NCI-H2227 treated with DMSO at 0.1 percent for 48 hours (cell line): ENCODE results near the gene TCEA2.
A peak's percentile ranks its signal among the peaks of the same experiment; 100 is the strongest.
"Not testable (repeated sequence)": the region's sequence is repeated elsewhere in the genome, so short reads cannot be mapped to it uniquely, and the experiment has no call there.

Source experiments
- DNase-seq: peaks from one replicate; lab custom pipeline; 2025; lab: John Stamatoyannopoulos, UW

Gene TCEA2

DNA sequence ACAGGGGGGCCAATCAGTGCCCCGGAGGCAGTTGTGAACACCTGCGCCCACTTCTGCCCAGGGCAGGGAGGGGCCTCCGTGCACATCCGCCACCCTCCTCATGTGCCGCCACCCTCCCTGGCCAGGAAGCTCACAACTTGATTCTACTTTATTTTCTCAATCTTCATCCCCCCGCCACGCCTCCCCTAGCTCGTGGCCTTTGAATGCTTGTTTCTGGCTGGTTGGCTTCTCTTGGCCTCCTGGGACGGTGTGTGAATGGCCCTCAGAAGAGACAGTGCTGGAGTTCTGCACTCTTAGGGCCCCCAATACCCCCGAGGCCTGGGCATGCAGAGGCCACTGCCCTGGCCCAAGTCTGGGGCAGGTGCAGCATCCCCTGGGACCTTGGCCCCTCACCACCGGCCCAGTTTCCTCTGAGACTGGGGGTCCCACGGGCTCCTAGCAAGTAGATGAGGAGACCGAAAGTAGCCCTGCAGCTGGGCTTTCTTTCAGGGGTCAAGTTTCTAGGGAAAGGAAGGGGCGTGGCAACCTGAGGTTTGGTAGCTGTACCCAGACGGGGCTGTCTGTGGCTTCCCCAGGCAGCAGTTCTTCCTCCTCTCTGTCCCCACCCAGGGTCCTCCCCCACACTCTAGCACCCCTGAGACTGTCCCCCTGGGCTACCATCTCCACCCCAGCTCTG lies 15.0 kb downstream of the TCEA2 start:
- no peak for DNase-seq

DNA sequence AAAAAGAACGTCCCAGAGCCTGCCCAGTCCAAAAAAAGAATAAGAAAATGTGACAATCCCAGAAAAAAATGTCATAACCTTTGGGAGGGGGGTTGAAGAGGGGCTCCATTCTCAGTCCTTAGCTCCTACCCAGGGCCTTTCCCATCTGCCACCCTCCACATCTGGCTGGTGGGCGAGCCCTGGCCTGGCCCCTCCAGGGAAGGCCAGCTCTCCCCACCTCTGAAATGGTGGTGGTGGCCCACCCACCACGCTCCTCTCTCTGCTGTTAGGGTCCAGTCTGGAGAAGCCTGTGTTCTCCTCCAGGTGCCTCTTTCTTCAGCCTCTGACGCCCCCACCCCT lies 15.9 kb downstream of the TCEA2 start:
- no peak for DNase-seq

DNA sequence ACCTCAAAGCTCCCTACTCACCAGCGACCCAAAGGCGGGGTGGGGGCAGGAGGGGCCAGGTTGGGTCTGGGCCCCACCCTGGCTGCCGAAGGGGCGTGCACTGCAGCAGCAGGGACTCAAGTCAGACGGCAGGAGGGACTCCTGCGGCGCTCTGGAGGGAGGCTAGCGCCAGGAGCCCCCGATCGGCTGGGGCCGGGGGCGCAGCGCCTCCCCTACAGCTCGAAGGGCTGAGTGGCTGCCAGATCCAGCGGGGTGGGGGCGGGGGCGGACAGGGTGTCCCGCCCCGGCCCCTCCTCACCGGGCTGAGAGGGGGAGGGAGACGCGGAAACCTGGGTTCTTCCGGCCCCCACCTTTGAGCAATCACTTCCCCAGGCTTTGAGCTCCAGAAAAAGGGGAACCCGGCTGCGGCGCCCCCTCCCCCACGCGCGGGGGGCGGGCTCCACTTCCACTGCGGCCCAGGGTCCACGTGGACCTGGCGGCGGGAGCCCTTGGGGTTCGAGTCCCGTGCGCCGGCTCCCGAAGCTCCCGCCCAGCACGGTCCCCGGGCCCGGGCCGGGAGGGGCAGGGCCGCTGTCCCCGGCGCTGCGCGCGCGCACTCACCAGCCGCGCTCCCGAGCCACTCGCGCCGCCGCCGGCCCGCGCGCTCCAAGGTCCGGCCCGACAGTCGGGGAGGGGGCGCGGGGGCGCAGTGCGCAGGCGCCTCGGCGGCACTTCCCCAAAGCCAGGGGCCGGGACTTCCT lies 16.4 kb downstream of the TCEA2 start, which contains the start of gene RGS19:
RGS19 (minus strand) TSS at position 246 of the 740 bp plus-strand sequence. CDS start 2,632 bp downstream, outside the sequence.
- DNase-seq = peak; percentile 69

DNA sequence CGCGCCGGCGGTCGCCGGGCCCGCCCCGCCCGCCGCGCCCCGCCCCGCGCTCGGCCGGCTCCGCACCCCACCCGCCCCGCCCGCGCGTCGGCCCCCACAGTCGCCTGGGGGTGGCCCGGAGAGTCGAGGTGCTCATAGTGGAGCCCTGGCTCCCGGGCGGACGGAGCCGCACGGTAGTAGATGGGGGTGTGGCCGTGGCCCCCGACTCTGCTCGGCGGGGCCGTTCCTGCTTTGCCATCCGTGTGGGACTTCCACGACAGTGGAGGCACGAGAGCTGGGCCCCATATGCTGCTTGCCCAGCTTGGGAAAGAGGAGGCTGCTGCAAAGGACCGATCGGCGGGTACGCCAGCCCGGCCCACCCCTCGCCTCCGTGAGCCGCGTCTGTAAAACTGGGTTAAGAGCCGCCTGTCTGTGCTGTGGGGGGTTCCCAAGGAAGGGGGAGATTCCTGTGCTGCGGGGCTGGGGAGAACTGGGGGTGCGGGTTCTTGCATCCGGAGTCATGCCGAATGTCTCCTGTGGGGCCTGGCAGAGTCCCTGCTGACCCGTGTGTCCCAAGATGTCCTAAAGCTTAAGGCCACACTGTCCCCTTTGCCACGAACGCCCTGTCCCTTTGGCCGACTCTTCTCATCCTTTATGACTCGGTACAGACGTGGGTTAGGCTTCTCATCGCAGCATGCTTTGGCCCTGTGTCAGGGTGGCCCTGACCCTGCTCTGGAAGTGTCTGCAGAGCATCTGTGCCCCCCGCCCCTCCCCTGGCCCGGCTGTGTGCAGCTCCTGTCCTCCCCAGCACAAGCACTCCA lies 17.2 kb downstream of the TCEA2 start, which contains the start of gene OPRL1:
OPRL1 (plus strand) TSS at position 70 of the 800 bp plus-strand sequence. CDS start 12,639 bp downstream, outside the sequence.
- no peak for DNase-seq

DNA sequence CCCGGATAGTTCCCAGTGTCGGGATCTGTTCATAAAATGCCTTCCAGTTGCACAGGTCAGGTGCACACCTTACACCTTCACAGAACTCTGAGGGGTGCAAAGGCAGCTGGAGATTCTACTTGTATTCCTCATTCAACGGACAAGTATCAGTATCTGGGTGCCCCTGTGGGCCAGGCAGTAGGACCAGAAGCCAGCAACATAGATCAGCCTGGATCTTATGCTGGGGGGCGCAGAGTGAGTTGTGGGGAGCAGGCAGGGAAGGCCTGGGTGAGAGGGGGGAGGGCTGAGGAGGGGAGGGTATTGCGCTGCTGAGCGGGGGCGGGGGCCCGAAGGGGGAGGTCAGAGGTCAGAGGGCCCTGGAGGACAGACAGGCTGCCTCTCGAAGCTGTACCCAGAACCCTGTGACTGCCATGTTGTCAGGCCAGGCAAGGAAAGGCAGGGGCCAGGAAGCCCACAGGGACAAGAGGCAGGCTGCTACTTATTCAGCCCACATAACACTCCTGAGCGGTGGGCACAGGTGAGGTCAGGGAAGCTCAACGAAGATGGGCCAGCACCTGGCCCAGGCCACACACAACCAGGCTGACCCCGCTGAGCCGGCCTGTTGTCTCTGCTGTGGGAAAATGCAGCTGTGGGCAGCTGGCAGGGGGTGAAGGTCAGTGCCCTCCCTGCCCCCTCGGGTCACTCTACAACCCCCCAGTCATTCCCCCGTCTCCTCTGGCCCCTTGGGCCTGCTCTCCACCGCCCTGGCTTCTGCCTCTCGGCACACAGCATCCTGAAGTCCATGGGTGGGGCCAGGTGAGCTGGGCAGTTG lies 18.0 kb downstream of the TCEA2 start:
- DNase-seq = no peak

DNA sequence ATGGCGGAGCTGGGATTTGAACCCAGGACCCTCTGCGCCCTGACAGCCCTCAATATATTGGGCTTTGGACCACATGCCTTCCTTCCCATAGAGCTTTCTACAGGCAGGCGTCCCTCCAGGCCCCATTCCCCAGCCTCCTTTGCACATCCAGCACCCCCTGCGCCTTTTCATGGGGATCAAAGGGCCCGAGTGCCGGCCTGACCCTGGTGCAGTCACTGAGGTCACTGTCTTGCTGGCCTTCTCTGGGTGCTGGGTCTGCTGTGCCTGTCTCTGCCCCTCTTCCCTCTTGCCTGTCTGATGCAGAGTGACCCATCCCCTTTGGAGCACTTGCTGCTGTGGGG lies 18.6 kb downstream of the TCEA2 start:
- DNase-seq = no peak

DNA sequence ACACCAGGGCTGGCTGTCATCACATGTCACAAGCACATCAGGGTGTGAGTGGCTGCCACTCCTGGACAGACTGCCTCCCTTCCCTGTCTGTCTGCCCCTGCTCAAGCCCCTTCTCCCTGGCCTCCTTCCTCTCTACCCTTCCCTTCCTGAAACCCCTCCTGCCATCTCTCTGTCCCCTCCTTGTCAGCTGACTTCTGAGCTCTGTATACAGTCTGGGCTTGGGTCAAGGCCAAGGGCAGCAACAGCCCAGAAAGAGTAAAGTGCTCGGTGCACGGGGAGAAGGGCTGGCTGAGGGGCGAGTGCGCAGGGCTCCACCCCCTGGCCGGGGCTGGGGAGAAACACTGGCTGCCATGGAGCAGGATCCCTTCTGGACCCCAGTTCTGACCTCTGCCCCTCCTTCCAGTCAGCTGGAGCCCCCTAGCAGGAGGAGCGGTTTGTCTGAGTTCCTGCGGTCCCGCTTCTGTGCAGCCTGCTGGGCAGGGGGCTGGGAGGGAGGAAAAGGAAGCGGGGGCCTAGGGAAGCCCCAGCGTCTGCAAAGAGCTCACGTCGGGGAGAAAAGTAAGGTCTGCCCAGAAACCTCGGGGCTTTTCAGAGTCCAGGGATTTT lies 19.2 kb downstream of the TCEA2 start:
- no peak for DNase-seq

DNA sequence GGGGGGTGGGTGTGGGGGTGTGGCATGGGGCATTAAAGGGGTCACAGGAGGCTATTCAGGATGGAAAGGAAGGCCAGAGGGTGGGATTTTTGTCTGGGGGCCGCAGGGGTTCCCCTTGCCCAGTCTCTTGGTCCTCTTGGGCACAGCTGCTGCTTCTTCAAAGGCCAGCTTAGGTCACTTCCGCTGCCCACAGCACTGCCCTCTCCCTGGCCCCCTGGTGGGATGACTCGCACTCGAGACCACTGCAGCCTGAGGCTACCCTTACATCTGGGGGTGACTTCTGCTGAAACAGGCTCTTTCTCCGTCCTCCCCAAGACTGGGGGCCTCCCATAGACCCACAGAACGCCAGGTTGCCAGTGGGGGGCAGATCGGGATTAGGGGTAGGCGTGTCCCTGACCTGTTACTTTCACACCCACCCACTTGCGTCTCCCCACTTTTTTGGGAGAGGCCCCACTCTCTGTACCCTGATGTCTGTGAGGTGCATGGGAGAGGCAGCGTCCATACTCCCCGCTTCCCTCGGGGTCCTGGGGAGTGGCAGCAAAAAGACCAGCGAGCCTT lies 19.9 kb downstream of the TCEA2 start:
- DNase-seq = no peak

DNA sequence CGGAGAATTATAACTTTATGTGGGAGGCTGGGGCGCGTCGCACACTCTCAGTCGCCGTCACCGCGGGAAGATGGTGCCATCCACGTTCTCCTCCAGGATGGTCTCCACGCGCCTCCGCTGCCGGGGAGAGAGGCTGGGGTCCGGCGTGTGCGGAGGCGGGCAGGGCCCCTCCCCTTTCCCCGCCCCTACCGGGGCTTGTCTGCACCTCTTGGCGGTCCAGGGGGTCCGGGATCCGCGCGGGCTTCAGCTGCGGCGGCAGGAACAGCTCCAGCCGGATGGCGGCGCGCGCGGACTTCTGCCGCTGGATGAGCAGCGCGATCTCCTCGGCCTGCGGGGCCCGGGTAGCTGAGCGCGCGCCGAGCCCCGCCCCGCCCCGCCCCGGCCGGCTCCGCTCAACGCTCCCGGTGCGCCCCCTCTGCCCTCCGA lies 20.4 kb downstream of the TCEA2 start:
- peak; percentile 53 for DNase-seq

DNA sequence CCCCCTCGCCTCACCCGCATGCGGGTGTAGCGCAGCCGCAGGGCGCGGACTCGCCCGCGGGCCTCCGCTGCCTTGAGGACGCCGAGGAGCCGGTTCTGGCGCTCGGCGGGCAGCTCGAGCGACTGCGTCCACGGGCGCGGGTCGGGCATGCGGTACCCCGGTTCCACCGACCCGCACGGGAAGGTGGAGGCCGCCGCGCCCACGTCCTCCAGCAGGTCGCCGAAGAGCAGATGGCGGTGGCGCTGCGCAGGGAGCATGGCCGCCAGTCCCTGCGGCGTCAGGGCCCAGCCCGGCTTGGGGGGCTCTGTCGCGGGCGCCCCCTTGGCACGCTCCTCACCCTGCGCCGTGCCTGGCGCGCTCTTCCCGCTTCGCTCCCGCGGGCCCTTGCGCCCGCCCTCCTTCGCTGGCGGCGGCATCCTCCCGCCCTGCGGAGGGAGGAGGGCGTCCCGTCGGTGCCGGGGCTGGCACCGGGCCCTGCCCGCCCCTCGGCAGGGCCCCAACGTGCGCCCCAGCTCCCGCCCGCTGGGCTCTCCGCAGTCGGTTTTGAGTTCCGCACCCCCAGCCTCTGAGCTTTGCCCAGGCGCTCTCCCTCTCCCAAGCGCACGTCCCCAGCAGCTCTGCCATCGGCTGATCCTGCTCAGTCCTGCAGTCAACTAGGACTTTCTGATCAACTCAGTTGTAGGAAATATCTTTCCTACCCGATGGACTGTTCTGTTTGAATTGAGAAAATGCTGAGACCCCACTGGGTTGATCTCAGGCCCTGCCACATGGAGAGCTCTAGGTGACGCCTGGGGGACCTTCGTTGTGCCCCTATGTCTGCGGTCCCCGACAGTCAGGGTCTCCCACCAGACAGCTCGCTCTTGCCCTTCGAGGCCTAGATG lies 21.0 kb downstream of the TCEA2 start, which contains the start of gene LKAAEAR1:
LKAAEAR1 (minus strand) TSS at position 595 of the 881 bp plus-strand sequence; CDS start at position 416, 179 bp downstream.
- DNase-seq = no peak

DNA sequence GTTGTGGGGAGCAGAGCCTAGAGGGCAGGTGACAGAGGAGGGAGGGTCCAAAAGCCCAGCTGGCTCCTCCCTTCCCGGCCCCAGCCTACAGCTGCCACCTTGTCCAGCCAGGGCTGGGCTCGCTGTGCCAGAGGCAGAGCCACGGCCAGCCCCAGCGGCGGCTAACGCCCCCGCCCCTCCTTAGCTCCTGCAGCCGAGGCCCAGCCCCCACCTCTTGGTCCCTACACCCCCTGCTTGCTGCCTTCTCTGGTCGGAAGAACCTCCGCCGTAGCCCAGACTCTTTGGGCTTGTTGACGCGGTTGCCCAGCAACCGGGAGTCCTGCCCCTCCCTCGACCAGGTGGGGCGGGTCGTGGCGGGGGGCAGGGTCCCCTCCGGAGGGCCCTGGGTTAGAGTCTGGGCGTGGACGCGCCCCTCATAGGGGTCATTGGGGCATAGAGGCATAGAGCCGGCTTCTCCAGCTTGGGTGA lies 21.7 kb downstream of the TCEA2 start:
- DNase-seq = no peak

DNA sequence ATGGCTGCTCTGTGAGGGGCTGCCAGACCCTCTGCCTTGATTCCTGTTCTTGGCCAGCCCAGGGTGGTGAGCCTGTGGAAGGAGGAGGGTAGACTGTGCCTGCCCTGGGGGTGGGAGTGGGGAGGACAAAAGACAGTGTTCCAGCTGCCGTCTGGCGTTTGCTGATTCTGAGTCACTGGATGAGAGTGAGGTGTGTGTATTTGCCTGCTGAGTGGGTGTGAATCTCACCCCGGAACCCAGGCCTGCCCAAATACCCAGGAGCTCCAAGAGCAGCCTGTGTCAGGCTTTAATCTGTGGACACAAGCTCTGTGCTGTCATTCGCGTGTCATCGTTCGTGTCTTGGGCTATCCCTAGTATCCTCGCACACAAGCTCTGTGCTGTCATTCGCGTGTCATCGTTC lies 23.8 kb downstream of the TCEA2 start:
- DNase-seq = no peak

DNA sequence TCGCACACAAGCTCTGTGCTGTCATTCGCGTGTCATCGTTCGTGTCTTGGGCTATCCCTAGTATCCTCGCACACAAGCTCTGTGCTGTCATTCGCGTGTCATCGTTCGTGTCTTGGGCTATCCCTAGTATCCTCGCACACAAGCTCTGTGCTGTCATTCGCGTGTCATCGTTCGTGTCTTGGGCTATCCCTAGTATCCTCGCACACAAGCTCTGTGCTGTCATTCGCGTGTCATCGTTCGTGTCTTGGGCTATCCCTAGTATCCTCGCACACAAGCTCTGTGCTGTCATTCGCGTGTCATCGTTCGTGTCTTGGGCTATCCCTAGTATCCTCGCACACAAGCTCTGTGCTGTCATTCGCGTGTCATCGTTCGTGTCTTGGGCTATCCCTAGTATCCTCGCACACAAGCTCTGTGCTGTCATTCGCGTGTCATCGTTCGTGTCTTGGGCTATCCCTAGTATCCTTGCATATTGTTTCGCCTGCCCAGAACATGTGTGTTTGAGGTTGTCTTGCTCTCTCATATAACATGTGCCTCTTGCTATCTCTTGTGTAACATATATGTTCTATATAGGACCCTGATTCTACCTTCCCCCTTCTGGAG lies 24.3 kb downstream of the TCEA2 start:
- DNase-seq = not testable (repeated sequence)

DNA sequence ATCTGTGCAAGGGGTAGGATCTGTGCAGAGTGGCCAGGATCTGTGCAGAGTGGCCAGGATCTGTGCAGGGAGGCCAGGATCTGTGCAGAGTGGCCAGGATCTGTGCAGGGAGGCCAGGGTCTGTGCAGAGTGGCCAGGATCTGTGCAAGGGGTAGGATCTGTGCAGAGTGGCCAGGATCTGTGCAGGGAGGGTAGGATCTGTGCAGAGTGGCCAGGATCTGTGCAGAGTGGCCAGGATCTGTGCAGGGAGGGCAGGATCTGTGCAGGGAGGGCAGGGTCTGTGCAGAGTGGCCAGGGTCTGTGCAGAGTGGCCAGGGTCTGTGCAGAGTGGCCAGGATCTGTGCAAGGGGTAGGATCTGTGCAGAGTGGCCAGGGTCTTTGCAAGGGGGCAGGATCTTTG lies 25.6 kb downstream of the TCEA2 start:
- not testable (repeated sequence) for DNase-seq

DNA sequence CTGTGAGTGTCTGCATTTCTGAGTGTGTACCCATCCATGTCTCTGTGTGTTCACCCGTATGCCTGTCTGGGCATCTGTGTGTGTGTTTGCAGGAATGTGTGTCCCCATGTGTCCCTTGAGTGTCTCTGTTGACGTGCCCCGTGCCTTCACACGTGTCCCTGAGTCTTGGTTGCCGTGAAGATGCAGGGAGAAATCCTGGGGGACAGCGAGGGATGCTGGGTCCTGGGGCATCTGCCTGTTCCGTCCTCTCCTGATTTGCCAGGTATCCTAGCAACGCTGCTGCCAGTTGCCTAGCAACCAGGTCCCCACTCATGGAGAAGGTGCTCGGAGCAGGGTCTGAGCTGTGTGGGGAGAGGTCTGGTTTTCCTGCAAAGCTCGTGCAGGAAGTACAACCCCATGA lies 27.2 kb downstream of the TCEA2 start:
- DNase-seq = peak; percentile 67

DNA sequence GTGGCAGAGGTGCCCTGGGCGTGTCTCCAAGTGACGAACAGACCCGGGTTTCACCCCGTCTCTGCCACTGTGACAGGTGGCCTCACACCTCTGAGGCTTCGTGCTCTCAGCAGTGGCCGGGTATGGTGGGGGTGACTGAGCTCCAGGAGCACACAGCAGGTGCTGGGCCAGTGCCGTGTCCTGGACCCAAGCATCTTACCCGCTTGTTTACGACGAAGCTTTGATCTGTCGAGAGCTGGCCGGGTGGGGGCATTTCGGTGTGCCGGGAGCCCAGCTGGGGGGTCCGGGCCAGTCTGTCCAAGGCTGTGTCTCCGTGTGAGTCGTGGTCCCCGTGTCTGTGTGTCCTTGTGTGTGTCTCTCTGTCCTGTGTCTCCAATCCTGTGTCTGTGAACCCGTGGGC lies 28.3 kb downstream of the TCEA2 start:
- DNase-seq = no peak

DNA sequence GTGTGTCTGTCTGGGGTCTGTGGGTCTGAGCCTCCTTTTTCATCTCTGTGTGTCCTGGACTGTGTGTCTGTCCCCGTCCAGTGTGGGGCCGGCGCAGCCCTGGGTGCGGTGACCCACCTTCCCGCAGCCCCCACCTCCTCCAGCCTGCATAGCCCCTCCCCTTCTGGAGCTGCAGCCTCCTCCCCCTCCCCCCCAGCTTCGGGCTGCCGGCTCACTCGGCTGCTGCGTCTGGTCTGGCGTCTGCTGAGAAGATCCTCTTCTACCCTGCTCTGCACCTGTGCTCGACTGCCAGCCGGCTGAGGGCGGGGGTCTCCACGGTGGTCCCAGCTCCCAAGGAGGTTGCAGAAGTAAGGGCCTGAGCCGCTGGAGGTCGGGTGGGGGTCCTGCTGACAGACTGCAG lies 28.8 kb downstream of the TCEA2 start:
- peak; percentile 71 for DNase-seq

DNA sequence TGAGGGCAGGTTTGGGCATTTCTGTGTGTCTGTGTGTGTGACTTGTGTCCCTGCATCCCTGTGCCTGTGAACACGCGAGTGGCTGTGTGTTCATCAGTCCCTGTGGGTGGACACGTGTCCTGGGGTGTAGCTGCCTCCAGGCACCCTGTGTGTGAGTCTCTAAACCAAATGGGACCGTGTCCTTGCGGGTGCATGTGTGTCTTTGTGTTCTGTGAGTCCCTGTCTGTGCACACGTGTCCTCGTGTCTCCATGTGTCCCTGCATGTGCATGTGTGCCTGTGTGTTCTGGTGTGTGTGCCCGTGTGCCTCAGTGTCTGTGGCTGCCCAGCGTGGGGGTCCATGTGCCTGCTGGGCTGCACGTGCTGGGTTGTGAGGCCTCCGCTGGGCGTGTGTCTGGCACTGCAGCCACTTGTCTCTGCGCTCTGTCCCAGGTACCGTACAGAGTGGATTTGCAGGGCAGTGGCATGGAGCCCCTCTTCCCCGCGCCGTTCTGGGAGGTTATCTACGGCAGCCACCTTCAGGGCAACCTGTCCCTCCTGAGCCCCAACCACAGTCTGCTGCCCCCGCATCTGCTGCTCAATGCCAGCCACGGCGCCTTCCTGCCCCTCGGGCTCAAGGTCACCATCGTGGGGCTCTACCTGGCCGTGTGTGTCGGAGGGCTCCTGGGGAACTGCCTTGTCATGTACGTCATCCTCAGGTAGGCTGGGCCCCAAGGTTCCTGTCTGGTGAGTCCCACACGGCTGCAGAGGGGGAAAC lies 29.4 kb downstream of the TCEA2 start:
- no peak for DNase-seq

DNA sequence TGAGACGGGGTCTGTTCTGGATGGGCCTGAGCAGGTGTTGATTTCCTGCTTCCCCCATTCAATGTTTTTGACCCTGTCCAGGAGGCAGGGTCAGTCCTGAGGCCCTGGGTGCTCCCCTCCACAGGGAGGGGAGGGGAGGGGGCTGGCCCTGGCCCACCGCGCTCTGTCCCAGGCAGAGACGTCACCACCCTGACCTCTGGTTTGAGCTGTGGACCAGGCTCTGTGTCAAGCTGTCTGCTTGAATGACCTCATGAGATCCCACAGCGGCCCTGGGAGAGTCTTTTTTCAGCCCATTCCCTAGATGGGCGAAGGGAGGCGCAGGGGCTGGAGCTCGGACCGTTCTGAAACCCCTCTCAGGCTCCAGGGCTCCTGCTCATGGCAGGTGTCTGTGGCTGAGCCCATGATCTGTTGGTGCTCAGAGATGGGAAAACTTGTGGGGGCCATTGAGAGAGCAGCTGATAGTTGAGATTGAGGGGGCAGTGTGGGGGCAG lies 30.1 kb downstream of the TCEA2 start:
- DNase-seq = no peak
